HepG2 (cell line): ENCODE measurements around the gene SLC9A5. TPM values are rescaled to one million over a fixed set of nuclear protein-coding genes. Genes with fewer than 3 reads are reported as not detected.

ENCODE experiments used
- FOSL2 ChIP-seq: sonication (generic); formaldehyde crosslinking; IDR thresholded peaks from 2 replicates; pipeline ENCODE4 v1.4.0; 2020; ENCODE audit warnings: missing genetic modification reagents
- KDM3A ChIP-seq: IDR thresholded peaks from 2 replicates; pipeline ENCODE4 v1.6.1; 2018; ENCODE audit warnings: low read depth, missing compliant biosample characterization
- KLF11 ChIP-seq: IDR thresholded peaks from 2 replicates; pipeline ENCODE4 v1.6.1; 2016; ENCODE audit warnings: missing compliant biosample characterization
- MYC ChIP-seq: sonication (generic); formaldehyde crosslinking; IDR thresholded peaks from 2 replicates; pipeline ENCODE4 v1.9.0; 2021; ENCODE audit warnings: missing genetic modification reagents, borderline replicate concordance
- PAX8 ChIP-seq: sonication (generic); formaldehyde crosslinking; IDR thresholded peaks from 2 replicates; pipeline ENCODE4 v1.8.0; 2022; ENCODE audit warnings: mild to moderate bottlenecking, missing genetic modification reagents, borderline replicate concordance
- RBFOX2 ChIP-seq: fragments of 200-400 bp; formaldehyde crosslinking; IDR thresholded peaks from 2 replicates; pipeline ENCODE4 v1.6.1; 2017; ENCODE audit warnings: low read depth, mild to moderate bottlenecking, low read length
- RBM39 ChIP-seq: fragments of 200-400 bp; formaldehyde crosslinking; IDR thresholded peaks from one replicate; pipeline ENCODE4 v1.6.1; 2018; ENCODE audit warnings: antibody characterized with exemption, mild to moderate bottlenecking, low read depth, low read length; ENCODE audit not compliant: poor library complexity, severe bottlenecking
- RNF2 ChIP-seq: fragments of 450-650 bp; conservative IDR thresholded peaks from 2 replicates; pipeline ENCODE4 v1.6.1; 2016; ENCODE audit warnings: low read depth
- SMAD9 ChIP-seq: sonication (generic); formaldehyde crosslinking; IDR thresholded peaks from 2 replicates; pipeline ENCODE4 v1.5.1; 2020; ENCODE audit warnings: mild to moderate bottlenecking, missing genetic modification reagents
- SRSF9 ChIP-seq: fragments of 200-400 bp; formaldehyde crosslinking; IDR thresholded peaks from 2 replicates; pipeline ENCODE4 v1.6.1; 2018; ENCODE audit warnings: borderline replicate concordance, mild to moderate bottlenecking, low read depth, low read length; ENCODE audit not compliant: insufficient read depth, poor library complexity, severe bottlenecking
- STAG1 ChIP-seq: sonication (generic); formaldehyde crosslinking; IDR thresholded peaks from 2 replicates; pipeline ENCODE4 v1.4.0; 2020; ENCODE audit warnings: missing genetic modification reagents
- ZNF431 ChIP-seq: sonication (generic); formaldehyde crosslinking; IDR thresholded peaks from 2 replicates; pipeline ENCODE4 v1.9.0; 2022; ENCODE audit warnings: missing genetic modification reagents, low read depth, mild to moderate bottlenecking, borderline replicate concordance
- polyA plus RNA-seq, 8 experiments: library from polyadenylated mRNA; depleted of rRNA in 3 of 8; stranded (reverse) in 7 of 8; unstranded in 1 of 8; fragments of >200 nt; fragmentation: Illumina TruSeq in 4 of 8; extraction: Trizol in 4 of 8; gene quantifications; 2 replicates each; pipeline versions ENCODE4 v1.2.1 to v1.2.3, GENCODE V29; 2011 to 2016; ENCODE audit warnings: low read depth in 4 of 8, missing spikeins in 1 of 8, mixed read lengths in 1 of 8; ENCODE audit not compliant: insufficient read depth in 1 of 8
- total RNA-seq, 5 experiments: library from RNA; depleted of rRNA; stranded (reverse); fragments of >200 nt; fragmentation: Illumina TruSeq; extraction: Trizol; gene quantifications; 2 replicates each; pipeline ENCODE4 v1.2.3, GENCODE V29; 2016; ENCODE audit warnings: low read depth in 1 of 5
- TF ChIP-seq, protein P1 (sequence below): sonication (generic); formaldehyde crosslinking; IDR thresholded peaks from 2 replicates; pipeline ENCODE4 v1.9.0; 2021; ENCODE audit warnings: missing genetic modification reagents, mild to moderate bottlenecking, borderline replicate concordance
- TF ChIP-seq, protein P2 (sequence below): sonication (generic); formaldehyde crosslinking; IDR thresholded peaks from 2 replicates; pipeline ENCODE4 v1.8.1; 2023; ENCODE audit warnings: mild to moderate bottlenecking, missing genetic modification reagents
- TF ChIP-seq, protein P3 (sequence below): sonication (generic); formaldehyde crosslinking; IDR thresholded peaks from 2 replicates; pipeline ENCODE4 v1.4.0; 2020; ENCODE audit warnings: missing genetic modification reagents, borderline replicate concordance
- TF ChIP-seq, protein P4 (sequence below): sonication (generic); formaldehyde crosslinking; IDR thresholded peaks from 2 replicates; pipeline ENCODE4 v1.4.0; 2020; ENCODE audit warnings: mild to moderate bottlenecking, low read depth, missing genetic modification reagents
- TF ChIP-seq, protein P5 (sequence below): sonication (generic); formaldehyde crosslinking; IDR thresholded peaks from 2 replicates; pipeline ENCODE4 v1.5.1; 2020; ENCODE audit warnings: missing genetic modification reagents, mild to moderate bottlenecking, borderline replicate concordance

SLC9A5 gene
- total and polyA plus RNA-seq, 2 of the 13 experiments (the other 11 are each of a cell fraction or from before 2014, with no cell fraction given), result 0.58 to 1.4 TPM

DNA sequence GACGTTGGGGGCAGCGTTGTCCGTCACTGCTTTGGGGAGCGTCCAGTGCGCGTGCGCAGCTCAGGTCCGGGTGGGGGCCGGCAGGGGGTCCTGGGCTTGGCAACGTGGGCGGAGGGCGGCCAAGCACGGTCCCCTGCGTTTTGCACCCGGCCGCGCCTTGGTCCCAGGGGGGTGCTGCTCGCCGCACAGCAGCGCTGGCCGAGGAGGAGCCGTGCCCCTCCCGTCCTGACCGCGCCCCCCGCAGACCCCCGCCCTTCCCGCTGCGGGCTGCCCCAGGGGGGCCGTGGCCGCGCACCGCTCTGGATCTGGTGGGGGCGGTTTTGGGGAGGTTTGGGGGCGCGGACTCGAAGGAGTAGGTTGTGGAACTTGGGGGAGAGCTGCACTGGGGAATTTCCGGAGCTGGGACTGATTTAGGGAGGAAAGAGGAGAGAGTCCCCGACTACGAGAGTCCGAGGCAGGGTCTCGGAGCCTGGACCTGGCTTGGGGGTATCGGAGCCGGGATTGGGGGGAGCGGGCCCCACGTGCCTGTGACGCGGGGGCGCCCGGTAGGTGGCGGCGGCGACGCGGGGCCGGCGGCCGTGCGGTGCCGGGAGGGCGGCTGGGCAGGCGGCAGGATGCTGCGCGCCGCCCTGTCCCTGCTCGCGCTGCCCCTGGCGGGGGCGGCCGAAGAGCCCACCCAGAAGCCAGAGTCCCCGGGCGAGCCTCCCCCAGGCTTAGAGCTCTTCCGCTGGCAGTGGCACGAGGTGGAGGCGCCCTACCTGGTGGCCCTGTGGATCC, at the start of gene SLC9A5 (continued):
- TF ChIP-seq, protein P1, sequence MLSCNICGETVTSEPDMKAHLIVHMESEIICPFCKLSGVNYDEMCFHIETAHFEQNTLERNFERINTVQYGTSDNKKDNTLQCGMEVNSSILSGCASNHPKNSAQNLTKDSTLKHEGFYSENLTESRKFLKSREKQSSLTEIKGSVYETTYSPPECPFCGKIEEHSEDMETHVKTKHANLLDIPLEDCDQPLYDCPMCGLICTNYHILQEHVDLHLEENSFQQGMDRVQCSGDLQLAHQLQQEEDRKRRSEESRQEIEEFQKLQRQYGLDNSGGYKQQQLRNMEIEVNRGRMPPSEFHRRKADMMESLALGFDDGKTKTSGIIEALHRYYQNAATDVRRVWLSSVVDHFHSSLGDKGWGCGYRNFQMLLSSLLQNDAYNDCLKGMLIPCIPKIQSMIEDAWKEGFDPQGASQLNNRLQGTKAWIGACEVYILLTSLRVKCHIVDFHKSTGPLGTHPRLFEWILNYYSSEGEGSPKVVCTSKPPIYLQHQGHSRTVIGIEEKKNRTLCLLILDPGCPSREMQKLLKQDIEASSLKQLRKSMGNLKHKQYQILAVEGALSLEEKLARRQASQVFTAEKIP (CRISPR knock-in tag), result no peak
- TF ChIP-seq SMAD9 (no peak), RBM39 (no peak), STAG1 (CRISPR knock-in tag) (no peak), RBFOX2 (no peak), ZNF431 (CRISPR knock-in tag) (0 out of 2 replicates have a peak, but pooled peaks have one; percentile 62), MYC (0 out of 2 replicates have a peak, but pooled peaks have one; percentile 62), KLF11 (CRISPR knock-in tag) (0 out of 2 replicates have a peak, but pooled peaks have one; percentile 32), FOSL2 (no peak), KDM3A (no peak), SRSF9 (no peak), RNF2 (peak; percentile 83; the same call in 1 of the 2 replicates), PAX8 (CRISPR knock-in tag) (no peak)
- TF ChIP-seq, protein P2, sequence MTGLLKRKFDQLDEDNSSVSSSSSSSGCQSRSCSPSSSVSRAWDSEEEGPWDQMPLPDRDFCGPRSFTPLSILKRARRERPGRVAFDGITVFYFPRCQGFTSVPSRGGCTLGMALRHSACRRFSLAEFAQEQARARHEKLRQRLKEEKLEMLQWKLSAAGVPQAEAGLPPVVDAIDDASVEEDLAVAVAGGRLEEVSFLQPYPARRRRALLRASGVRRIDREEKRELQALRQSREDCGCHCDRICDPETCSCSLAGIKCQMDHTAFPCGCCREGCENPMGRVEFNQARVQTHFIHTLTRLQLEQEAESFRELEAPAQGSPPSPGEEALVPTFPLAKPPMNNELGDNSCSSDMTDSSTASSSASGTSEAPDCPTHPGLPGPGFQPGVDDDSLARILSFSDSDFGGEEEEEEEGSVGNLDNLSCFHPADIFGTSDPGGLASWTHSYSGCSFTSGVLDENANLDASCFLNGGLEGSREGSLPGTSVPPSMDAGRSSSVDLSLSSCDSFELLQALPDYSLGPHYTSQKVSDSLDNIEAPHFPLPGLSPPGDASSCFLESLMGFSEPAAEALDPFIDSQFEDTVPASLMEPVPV (CRISPR knock-in tag), result 0 out of 2 replicates have a peak, but pooled peaks have one; percentile 81
- TF ChIP-seq, protein P3, sequence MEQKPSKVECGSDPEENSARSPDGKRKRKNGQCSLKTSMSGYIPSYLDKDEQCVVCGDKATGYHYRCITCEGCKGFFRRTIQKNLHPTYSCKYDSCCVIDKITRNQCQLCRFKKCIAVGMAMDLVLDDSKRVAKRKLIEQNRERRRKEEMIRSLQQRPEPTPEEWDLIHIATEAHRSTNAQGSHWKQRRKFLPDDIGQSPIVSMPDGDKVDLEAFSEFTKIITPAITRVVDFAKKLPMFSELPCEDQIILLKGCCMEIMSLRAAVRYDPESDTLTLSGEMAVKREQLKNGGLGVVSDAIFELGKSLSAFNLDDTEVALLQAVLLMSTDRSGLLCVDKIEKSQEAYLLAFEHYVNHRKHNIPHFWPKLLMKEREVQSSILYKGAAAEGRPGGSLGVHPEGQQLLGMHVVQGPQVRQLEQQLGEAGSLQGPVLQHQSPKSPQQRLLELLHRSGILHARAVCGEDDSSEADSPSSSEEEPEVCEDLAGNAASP (CRISPR knock-in tag), result no peak
- TF ChIP-seq, protein P4, sequence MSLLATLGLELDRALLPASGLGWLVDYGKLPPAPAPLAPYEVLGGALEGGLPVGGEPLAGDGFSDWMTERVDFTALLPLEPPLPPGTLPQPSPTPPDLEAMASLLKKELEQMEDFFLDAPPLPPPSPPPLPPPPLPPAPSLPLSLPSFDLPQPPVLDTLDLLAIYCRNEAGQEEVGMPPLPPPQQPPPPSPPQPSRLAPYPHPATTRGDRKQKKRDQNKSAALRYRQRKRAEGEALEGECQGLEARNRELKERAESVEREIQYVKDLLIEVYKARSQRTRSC (CRISPR knock-in tag), result 0 out of 2 replicates have a peak, but pooled peaks have one; percentile 29
- TF ChIP-seq, protein P5, sequence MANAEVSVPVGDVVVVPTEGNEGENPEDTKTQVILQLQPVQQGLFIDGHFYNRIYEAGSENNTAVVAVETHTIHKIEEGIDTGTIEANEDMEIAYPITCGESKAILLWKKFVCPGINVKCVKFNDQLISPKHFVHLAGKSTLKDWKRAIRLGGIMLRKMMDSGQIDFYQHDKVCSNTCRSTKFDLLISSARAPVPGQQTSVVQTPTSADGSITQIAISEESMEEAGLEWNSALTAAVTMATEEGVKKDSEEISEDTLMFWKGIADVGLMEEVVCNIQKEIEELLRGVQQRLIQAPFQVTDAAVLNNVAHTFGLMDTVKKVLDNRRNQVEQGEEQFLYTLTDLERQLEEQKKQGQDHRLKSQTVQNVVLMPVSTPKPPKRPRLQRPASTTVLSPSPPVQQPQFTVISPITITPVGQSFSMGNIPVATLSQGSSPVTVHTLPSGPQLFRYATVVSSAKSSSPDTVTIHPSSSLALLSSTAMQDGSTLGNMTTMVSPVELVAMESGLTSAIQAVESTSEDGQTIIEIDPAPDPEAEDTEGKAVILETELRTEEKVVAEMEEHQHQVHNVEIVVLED, result no peak
